CMK (cell line): ENCODE measurements around the gene ABCB1.
A peak's percentile ranks its signal among the peaks of the same experiment; 100 is the strongest.

Experiments
- DNase-seq: peaks from one replicate; pipeline ENCODE4 v3.0.0-alpha.2; 2010; ENCODE audit warnings: low read depth

Gene ABCB1

DNA sequence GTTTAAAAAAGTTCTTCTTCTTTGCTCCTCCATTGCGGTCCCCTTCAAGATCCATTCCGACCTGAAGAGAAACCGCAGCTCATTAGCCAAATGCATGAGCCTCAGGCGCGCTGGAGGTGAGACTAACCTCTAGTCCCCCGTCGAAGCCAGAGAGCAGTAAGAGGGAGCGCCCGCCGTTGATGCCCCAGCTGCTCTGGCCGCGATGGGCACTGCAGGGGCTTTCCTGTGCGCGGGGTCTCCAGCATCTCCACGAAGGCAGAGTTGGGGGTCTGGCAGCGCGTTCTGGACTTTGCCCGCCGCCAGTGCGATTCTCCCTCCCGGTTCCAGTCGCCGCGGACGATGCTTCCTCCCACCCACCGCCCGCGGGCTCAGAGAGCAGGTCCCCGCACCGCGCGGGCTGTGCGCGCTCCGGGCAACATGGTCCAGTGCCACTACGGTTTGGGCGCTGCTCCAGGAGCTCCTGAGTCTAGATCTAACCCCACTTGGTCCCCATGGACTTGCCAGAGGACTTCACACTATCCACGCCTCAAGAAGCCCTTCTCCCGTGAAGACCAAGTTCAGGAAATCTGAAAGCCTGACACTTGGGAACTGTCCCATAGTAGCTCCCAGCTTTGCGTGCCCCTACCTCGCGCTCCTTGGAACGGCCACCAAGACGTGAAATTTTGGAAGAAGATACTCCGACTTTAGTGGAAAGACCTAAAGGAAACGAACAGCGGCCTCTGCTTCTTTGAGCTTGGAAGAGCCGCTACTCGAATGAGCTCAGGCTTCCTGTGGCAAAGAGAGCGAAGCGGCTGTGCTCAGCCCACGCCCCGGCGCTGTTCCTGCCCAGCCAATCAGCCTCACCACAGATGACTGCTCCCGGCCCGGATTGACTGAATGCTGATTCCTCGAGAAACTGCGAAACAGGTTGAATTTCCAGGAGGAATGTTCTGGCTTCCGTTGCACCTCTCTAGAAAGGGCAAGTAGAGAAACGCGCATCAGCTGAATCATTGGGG lies at the start of gene ABCB1:
Gene ABCB1, minus strand, starts transcription at position 755 of the 995 bp plus-strand sequence. Its CDS starts 700 bp downstream, at position 55.
- DNase-seq = no peak

- no peak for DNase-seq
Measured at GRCh38 chr7:87648316-87648715, 47.6 kb upstream of the ABCB1 start.

GRCh38 chr7:87645446-87645845 lies 44.8 kb upstream of the ABCB1 start:
- no peak for DNase-seq

GRCh38 chr7:87635921-87636320 lies 35.2 kb upstream of the ABCB1 start:
- DNase-seq = no peak

DNA sequence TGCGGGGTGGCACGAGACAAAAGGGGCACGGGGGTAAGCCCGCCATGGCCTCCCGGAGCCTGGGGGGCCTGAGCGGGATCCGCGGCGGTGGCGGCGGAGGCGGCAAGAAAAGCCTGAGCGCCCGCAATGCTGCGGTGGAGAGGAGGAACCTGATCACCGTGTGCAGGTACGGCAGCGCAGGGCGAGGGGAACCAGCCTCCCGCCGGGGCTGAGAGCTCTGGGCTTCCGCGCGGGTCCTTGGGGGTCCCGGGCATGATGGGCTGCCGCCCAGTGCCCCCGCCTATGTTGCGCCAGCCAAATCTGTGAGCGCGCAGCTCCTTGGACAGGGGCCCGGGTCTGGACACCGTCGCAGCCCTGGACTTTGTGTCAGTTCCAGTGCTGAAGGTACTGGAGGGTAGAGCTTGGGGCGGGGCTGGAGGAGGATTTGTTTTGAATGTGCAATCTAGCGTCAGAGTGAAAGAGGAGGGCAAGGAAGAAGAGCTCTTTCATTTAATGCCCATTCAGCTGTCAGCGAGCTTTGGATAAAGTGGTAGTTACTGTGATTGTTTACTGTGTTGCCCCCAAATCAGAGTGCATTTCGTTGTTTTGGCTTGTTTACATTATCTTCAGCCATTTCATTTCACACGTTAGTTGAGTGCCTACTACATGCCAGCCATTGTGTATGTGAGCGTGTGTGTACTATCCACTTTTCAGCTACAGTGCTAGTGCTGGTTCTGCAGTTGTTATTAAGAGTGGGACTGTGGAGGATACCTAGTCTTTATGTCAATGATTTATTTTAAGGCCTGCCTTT lies 28.3 kb upstream of the ABCB1 start:
- no peak for DNase-seq

DNA sequence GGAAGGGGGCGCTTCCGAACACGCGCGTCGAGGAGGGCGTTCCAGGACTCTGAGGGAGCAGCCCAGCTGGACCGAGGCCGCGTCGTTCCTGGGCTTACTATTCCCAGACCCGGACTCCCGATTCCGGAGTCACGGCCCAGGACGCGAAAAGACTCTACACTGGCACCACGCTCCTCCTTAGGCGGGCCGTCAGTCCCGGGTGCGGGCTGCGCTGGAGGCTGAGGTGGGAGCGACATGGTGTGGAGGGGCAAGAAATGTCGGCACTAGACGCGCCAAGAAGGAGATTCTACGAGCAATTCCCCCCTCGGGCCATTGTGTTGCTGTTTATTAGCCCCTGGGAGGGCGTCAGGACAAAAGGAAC lies 26.9 kb upstream of the ABCB1 start:
- DNase-seq = no peak

- no peak for DNase-seq
Measured at GRCh38 chr7:87625101-87625500, 24.4 kb upstream of the ABCB1 start.

DNA sequence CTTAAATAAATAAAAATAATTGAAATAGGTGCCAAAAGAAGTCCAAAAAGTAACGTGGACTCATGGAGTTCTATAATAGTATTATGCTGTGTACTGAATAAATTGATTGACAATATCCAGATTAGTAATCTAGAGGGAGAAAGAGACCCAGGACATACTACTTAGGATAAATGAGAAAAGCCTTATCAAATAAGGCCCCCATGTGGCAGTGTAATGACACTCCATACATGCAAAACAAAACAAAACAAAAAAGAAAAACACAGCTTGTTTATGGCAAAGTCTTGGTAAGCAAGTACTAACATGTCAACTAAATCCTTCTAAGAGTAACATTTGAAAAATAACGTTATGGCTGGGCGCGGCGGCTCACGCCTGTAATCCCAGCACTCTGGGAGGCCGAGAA lies 23.9 kb upstream of the ABCB1 start:
- no peak for DNase-seq

GRCh38 chr7:87615197-87615596 lies 14.5 kb upstream of the ABCB1 start:
- DNase-seq = no peak

GRCh38 chr7:87609916-87610315 lies 9.2 kb upstream of the ABCB1 start:
- no peak for DNase-seq

- no peak for DNase-seq
Measured at GRCh38 chr7:87608431-87608830, 7.7 kb upstream of the ABCB1 start.

GRCh38 chr7:87604264-87604663 lies 3.6 kb upstream of the ABCB1 start:
- no peak for DNase-seq

- DNase-seq = peak; percentile 79
Measured at GRCh38 chr7:87599336-87599735, 1.3 kb downstream of the ABCB1 start.

DNA sequence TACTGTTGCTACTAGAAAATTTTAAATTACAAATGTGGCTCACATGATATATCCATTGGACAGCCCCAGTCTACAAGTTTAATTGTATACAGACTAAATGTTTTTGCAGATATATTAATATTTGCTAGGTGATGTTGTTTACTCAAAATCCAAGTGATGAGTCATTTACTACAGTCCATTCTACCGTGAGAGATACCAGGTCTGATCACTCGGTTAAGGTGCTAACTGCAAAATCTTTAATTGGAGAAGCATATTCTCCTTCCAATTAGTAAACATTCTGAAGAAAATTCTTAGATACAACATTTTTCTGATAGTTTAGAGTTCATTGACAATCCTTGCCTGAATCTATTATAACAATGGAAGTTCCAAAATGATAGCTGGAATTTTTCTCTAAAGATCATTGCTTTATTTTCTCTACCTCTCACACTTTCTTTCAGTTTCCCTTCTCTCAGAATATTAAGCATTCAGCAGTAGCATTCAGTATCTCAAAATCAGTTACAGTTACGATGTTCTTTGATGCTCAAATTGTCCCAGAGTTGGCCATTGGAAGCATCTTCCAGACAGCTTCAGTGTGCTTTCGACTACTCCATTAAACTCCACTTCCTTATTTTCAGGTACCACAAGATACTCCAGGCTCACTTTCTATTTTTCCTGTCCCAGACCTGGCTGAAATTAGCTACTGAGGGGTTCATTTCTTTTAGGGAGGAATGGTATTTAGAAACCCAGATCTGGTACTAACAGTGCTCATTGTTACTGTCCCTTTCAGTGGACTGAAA lies 2.3 kb downstream of the ABCB1 start:
- DNase-seq = no peak

- DNase-seq = no peak
Measured at GRCh38 chr7:87596696-87597095, 4.0 kb downstream of the ABCB1 start.

- no peak for DNase-seq
Measured at GRCh38 chr7:87596136-87596535, 4.5 kb downstream of the ABCB1 start.

GRCh38 chr7:87592300-87592699 lies 8.4 kb downstream of the ABCB1 start:
- no peak for DNase-seq

- DNase-seq = no peak
Measured at GRCh38 chr7:87591211-87591610, 9.5 kb downstream of the ABCB1 start.

DNA sequence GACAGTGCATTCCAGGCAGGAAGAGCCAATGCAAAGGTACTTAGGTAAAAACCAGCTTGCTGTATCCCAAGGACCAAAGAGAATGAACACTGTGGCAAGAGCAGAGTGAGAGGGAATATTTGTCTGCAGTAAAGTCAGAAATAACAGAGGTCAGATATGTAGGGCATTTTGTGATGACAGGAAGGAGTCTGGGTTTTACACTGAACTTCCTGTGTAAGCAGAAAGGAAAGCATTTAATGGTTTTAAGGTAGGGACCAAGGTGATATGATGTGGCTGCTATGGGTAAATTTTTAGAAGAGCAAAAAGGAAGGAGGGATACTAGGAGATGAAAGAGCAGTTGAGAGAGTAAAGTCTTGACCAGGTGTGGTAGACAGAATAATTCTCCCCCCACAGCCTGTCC lies 10.1 kb downstream of the ABCB1 start:
- DNase-seq = no peak

- DNase-seq = no peak
Measured at GRCh38 chr7:87589631-87590030, 11.1 kb downstream of the ABCB1 start.

DNA sequence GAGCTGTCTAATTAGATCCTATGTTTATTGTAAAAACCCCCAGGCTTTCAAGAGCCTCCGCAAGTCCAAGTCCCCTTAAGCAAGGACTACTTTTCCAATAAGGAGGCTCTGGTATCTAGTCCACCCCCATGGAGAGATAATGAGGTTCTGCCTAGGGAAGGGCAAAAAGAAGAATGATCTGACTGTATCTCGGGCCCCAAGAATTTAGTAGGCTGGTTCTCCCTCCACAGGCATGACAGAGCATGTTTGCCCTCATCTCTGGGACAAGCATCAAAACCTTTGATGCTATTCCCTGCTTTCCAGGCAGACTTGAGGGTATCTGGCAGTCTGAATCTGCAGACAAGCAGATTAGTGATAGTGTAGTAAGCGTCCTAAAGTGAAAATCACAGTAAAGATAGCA lies 19.0 kb downstream of the ABCB1 start:
- no peak for DNase-seq

- DNase-seq = no peak
Measured at GRCh38 chr7:87580636-87581035, 20.0 kb downstream of the ABCB1 start.
